Tibial nerve (tissue), 4 donors: Measurements from ENCODE around the gene DNA2.

Source experiments
- EP300 ChIP-seq, 2 donors: sonication (generic); formaldehyde crosslinking; IDR thresholded peaks; one replicate each; pipeline ENCODE4 v1.6.1; 2017; ENCODE audit warnings: antibody characterized with exemption in 2 of 2, mild to moderate bottlenecking in 1 of 2
- POLR2A ChIP-seq, 2 donors: fragments of 450-650 bp; IDR thresholded peaks; one replicate each; pipeline ENCODE4 v1.6.1; 2017; ENCODE audit warnings: antibody characterized with exemption in 2 of 2, mild to moderate bottlenecking in 2 of 2, moderate library complexity in 2 of 2
- TF ChIP-seq, protein P1 (sequence below), 5 experiments: fragments of 200-600 bp in 3 of 5; fragments of 450-650 bp in 2 of 5; sonication (generic) in 3 of 5; IDR thresholded peaks; one replicate each; pipeline ENCODE4 v1.5.1; 2016 to 2019; ENCODE audit warnings: antibody characterized with exemption in 5 of 5, mild to moderate bottlenecking in 3 of 5, moderate library complexity in 2 of 5

- TF ChIP-seq, protein P1, sequence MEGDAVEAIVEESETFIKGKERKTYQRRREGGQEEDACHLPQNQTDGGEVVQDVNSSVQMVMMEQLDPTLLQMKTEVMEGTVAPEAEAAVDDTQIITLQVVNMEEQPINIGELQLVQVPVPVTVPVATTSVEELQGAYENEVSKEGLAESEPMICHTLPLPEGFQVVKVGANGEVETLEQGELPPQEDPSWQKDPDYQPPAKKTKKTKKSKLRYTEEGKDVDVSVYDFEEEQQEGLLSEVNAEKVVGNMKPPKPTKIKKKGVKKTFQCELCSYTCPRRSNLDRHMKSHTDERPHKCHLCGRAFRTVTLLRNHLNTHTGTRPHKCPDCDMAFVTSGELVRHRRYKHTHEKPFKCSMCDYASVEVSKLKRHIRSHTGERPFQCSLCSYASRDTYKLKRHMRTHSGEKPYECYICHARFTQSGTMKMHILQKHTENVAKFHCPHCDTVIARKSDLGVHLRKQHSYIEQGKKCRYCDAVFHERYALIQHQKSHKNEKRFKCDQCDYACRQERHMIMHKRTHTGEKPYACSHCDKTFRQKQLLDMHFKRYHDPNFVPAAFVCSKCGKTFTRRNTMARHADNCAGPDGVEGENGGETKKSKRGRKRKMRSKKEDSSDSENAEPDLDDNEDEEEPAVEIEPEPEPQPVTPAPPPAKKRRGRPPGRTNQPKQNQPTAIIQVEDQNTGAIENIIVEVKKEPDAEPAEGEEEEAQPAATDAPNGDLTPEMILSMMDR (IDR thresholded peaks at IDR 0.05), result no peak
- TF ChIP-seq EP300 (IDR thresholded peaks at IDR 0.05), result no peak
- TF ChIP-seq POLR2A (IDR thresholded peaks at IDR 0.05), result no peak
These were observed 45.0 kb upstream of the DNA2 start for GRCh38 chr10:68516766-68517165.
